Stimulated activated CD8-positive, alpha-beta memory T cell treated with anti-CD3 and anti-CD28 coated beads, Interleukin-12 subunit alpha, Interleukin-12 subunit beta, amount 100 ng/mL, for 4 hours (primary cell): ENCODE results near the gene OR4F6.

Experiments used
- DNase-seq: peaks from one replicate; pipeline ENCODE4 v3.0.0-alpha.2; 2020; ENCODE audit warnings: low read depth

The OR4F6 gene

DNA sequence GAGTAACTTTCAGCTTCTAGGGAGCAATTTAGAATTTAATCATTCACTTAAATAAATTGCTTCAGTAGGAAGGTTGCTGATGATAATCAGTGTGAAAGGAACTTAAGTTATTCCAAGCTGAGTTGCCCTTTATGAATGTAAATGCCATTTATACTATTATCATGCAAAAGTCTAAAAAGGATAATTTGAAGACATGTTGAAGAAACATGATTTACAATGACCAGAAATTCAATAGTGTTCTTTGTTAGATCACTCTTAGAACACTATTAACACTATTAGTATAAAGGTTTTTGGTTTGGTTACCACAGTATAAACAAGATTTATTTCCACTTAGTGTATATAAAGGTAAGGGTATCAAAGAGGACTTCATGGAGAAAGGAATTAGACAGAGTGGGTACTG, 1.6 kb downstream of the OR4F6 start:
- no peak for DNase-seq

GRCh38 chr15:101805605-101806345, 2.5 kb downstream of the OR4F6 start:
- no peak for DNase-seq

DNA sequence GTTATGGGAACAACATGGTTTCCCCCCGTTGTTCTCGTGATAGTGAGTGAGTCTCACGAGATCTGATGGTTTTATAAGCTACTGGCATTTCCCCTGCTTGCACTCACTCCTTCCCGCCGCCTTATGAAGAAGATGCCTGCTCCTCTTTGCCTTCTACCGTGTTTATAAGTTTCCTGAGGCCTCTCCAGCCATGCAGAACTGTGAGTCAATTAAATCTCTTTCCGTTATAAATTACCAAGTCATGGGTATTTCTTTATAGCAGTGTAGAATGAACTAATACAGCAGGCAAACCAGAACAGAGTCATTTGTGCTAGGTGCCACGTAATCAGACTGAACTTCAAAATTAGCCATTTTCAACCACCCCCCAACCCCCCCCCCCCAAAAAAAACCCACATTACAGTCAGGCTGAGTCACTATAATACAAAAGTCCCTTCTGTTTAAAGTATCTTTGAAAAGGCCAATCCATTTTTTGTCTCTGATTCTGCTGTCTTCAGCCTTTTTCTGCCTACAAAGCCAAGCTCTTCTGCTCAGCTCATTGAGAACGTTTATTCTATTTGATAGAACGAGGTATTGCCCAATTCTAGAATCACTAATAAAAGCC, 4.1 kb downstream of the OR4F6 start:
- DNase-seq = no peak

GRCh38 chr15:101808201-101808600, 4.9 kb downstream of the OR4F6 start:
- DNase-seq = no peak

DNA sequence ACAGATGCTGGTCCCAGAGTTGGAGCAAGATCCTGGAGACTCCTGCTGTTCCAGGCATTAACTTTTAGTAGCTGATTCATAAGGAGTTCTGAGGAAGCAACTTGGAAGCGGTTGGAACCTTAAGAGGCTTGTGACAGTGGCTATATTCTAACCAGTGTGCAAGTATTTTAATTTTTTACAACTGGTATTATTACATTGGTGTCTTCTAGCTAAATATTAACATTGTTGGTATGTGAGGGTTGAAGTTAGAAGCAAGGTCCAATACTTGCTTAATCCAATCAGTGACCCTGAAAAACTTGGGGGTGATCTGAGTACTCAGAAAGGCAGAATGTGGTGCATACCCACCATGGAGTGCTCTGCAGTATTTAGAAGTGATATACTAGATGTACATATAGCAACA, 7.1 kb downstream of the OR4F6 start:
- no peak for DNase-seq

DNA sequence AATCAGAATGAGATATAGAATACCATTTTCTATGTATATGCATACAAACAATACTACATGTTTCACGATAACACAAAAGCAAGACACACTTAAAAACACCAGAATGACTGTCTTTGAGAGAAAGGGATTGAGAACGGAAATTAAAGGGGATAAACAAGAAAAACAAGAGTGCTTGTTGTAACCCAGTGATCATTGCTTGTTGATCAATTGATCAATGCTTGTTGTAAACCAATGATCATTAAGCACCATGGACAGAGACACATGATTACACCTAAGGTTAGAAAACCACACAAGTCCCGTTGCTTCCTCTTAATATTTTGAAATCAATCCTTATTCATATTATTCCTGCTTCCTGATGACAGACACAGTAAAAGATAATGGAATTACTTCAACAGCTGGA, 7.6 kb downstream of the OR4F6 start:
- no peak for DNase-seq

DNA sequence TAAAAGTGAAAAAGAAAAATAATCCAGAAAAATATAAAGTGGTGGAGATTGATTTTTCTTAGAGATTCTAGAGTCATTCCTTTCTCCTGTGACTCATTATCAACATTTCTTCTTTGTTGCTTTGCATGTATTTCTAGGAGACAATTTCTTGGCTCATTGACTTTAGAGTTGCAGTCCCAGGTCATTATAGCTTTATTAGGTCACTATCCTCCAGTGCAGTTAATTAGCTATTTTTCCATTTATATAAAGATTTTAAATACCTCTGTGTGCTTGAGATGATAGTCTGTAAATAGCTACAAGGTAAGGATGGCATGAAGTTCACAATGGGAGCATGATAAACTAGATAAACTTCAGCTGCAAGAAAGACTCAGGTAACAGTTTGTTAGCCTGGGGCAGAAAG, 8.6 kb downstream of the OR4F6 start, which contains the start of gene OR4F15:
Gene OR4F15 (plus strand): TSS at position 301 of the 400 bp plus-strand sequence. CDS start 5,985 bp downstream, outside the sequence.
- DNase-seq = no peak

DNA sequence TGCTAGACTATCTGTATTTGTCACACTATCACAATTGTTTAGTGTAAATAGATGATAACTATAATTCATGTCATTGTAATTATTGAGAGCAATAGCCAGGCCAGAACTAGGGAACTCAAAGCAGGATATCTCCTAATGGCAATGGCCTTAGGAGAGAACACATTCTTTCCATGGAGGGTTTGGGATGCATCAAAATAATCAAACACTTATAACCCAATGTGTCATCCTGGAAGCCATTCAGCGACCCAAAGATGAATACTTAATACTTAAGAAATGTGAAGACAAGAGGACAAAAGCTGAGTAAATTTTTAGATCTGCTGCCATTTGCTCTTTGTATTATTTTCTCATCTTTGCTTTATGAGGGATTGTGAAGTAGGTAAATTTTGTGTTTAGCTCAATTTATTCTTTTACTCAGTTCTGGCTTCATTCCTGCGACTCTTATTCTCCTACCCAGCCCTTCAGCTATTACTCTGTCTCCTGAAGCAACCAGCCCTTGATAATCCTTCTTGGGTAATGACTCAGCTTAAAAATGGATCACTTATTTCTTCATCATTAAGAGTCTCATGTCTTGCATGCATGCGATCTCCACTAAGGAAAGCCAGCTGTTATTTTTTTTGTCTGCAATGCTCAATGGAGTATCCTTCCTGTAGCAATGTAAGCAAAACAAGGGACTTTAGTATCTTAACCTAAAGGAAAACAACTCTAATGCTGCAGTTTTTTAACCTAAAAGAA, 10.7 kb downstream of the OR4F6 start:
- DNase-seq = no peak

DNA sequence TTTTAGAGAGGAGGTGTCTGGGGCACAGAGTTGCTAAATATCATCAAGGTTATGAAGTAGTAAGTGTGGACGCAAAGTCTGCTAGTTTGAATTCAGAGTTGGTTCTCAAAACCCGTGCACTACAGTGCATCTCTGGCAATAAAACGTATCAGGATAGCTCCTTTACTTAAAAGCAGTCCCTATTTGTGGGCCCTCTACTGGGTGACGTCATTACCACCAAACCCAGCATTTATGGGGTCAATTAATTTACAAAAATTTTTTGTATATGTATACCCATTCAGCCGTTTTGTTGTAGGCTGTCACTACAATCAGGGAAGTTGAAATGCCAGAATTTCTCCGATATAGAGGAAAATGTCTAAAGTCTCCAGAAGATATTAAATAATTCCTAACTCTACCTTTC, 17.5 kb downstream of the OR4F6 start:
- DNase-seq = no peak

DNA sequence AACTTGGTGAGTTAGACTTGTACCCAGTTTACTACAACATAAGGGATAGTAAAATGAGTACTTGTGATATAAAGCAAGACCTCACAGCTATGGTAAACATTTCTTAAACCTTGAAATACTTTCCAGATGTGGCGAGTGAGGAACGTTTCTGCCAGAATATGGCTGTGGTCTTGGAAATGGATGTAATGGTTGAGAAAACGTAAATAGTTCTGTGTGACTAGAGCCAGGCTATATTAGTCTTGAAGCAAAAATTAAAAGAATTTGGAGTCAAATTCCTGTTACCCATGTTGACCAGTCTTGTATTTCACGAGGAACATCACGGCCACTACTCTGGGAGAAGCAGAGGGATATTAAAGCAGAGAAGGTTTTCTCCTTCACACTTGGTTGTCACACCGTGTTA, 23.9 kb downstream of the OR4F6 start:
- no peak for DNase-seq

GRCh38 chr15:101828774-101829173, 25.5 kb downstream of the OR4F6 start:
- DNase-seq = no peak

GRCh38 chr15:101841656-101842055, 38.3 kb downstream of the OR4F6 start:
- DNase-seq = no peak

DNA sequence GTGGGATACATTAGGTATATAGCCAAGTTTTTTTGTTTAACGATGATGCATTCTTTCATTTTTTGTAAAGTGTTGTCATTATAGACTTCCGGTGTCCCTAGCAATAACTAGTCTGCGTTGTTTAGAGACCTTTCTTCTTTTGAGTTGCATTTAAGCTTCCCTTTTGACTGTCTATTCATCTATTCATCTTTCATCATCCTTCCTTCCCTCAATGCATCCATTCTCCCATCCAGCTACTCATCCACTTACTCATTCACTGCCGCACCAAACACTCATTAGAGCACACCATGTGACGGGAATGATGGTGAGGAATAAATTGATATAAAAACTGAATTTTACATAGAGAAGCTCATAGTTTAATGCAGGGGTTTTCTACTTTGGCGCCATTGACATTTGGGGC, 41.6 kb downstream of the OR4F6 start:
- DNase-seq = no peak

- DNase-seq = no peak
Observed at GRCh38 chr15:101852356-101852755, 49.0 kb downstream of the OR4F6 start.
